Loucy (cell line): Measurements from ENCODE around the gene EML3.
"Not testable (repeated sequence)": the region's sequence is repeated elsewhere in the genome, so short reads cannot be mapped to it uniquely, and the experiment has no call there.

ENCODE experiments used
- H2AFZ ChIP-seq: fragments of 200-600 bp; sonication (generic); 2 replicates; pipeline ENCODE4 v1.6.0; 2016; ENCODE audit warnings: antibody characterized with exemption, mild to moderate bottlenecking, low read length, moderate library complexity
- H3F3A ChIP-seq: fragments of 200-600 bp; 2 replicates; pipeline ENCODE4 v1.6.0; 2016; ENCODE audit warnings: antibody characterized with exemption, low read depth, mild to moderate bottlenecking
- H3K27me3 ChIP-seq: fragments of 200-600 bp; sonication (generic); 2 replicates; pipeline ENCODE4 v1.6.1; 2014; ENCODE audit warnings: low read length, mild to moderate bottlenecking; ENCODE audit not compliant: insufficient read depth, poor library complexity, severe bottlenecking
- H3K36me3 ChIP-seq: fragments of 200-600 bp; sonication (generic); 2 replicates; pipeline ENCODE4 v1.6.1; 2016; ENCODE audit warnings: low read length; ENCODE audit not compliant: insufficient read depth
- H3K4me1 ChIP-seq: fragments of 200-600 bp; sonication (generic); 2 replicates; pipeline ENCODE4 v1.5.1; 2014; ENCODE audit warnings: low read length, mild to moderate bottlenecking; ENCODE audit not compliant: insufficient read depth, poor library complexity, severe bottlenecking
- H3K4me2 ChIP-seq: fragments of 200-600 bp; sonication (generic); 2 replicates; pipeline ENCODE4 v1.6.0; 2014; ENCODE audit warnings: antibody characterized with exemption, low read length, low read depth, mild to moderate bottlenecking; ENCODE audit not compliant: poor library complexity, severe bottlenecking
- H3K4me3 ChIP-seq: fragments of 200-600 bp; sonication (generic); 2 replicates; pipeline ENCODE4 v1.5.1; 2014; ENCODE audit warnings: low read length, mild to moderate bottlenecking, mixed read lengths; ENCODE audit not compliant: poor library complexity, severe bottlenecking
- H3K79me2 ChIP-seq: fragments of 200-600 bp; sonication (generic); 2 replicates; pipeline ENCODE4 v1.6.1; 2014; ENCODE audit warnings: low read length; ENCODE audit not compliant: insufficient read depth
- H3K9ac ChIP-seq: fragments of 200-600 bp; sonication (generic); 2 replicates; pipeline ENCODE4 v1.6.0; 2014; ENCODE audit warnings: mild to moderate bottlenecking, low read depth, low read length, moderate library complexity; ENCODE audit not compliant: poor library complexity, severe bottlenecking
- H3K9me2 ChIP-seq: fragments of 200-600 bp; sonication (generic); replicated peaks from 2 replicates; pipeline ENCODE4 v1.6.1; 2016; ENCODE audit warnings: low read depth, low read length, mixed read lengths
- H3K9me3 ChIP-seq: fragments of 200-600 bp; sonication (generic); 2 replicates; pipeline ENCODE4 v1.6.1; 2014; ENCODE audit warnings: mild to moderate bottlenecking, antibody characterized with exemption, low read length, low read depth; ENCODE audit not compliant: insufficient read depth
- H4K20me1 ChIP-seq: fragments of 200-600 bp; sonication (generic); 2 replicates; pipeline ENCODE4 v1.6.0; 2014; ENCODE audit warnings: antibody characterized with exemption, low read length, mild to moderate bottlenecking; ENCODE audit not compliant: insufficient read depth, poor library complexity, severe bottlenecking
- CTCF ChIP-seq: fragments of 200-600 bp; sonication (generic); conservative IDR thresholded peaks from 2 replicates; pipeline ENCODE4 v1.5.1; 2014; ENCODE audit warnings: mild to moderate bottlenecking, antibody characterized with exemption, low read length
- EZH2phosphoT487 ChIP-seq: fragments of 200-600 bp; IDR thresholded peaks from 2 replicates; pipeline ENCODE4 v1.6.1; 2018; ENCODE audit warnings: antibody characterized with exemption, mild to moderate bottlenecking, moderate library complexity, borderline replicate concordance

EML3 gene

GRCh38 chr11:62565100-62565802 lies 47.3 kb downstream of the EML3 start:
- H3K79me2 ChIP-seq, result peaks cover 66% of the 10 kb centered on the region
- no peak overlapping the region for H2AFZ ChIP-seq
- no peak for TF ChIP-seq EZH2phosphoT487
- no peak for TF ChIP-seq CTCF
- H3K9me2 ChIP-seq, result no peaks in the 10 kb centered on the region
- H3K27me3 ChIP-seq, result no peaks in the 10 kb centered on the region
- peaks cover 35% of the 10 kb centered on the region for H3K4me1 ChIP-seq
- H3K36me3 ChIP-seq, result peaks cover 79% of the 10 kb centered on the region; the same call in 1 of the 2 replicates
- H3K4me2 ChIP-seq, result peak overlapping the region; percentile 58
- no peak overlapping the region for H3K4me3 ChIP-seq
- H3K9ac ChIP-seq, result peak overlapping the region; percentile 33
- H3F3A ChIP-seq, result no peaks in the 10 kb centered on the region; the same call in 1 of the 2 replicates
- H4K20me1 ChIP-seq, result peaks cover 69% of the 10 kb centered on the region
- no peaks in the 10 kb centered on the region for H3K9me3 ChIP-seq

- H4K20me1 ChIP-seq, result peaks cover 38% of the 10 kb centered on the region
- not testable (repeated sequence) for H2AFZ ChIP-seq, H3K9me2 ChIP-seq, H3K4me3 ChIP-seq, H3K9me3 ChIP-seq, H3K9ac ChIP-seq, H3K27me3 ChIP-seq, H3K4me2 ChIP-seq
- H3K4me1 ChIP-seq, result peaks cover 34% of the 10 kb centered on the region
- peaks cover 11% of the 10 kb centered on the region for H3F3A ChIP-seq
- peaks cover 71% of the 10 kb centered on the region for H3K36me3 ChIP-seq
- peaks cover 46% of the 10 kb centered on the region for H3K79me2 ChIP-seq
Observed at GRCh38 chr11:62561677-62562230, 50.8 kb downstream of the EML3 start.

GRCh38 chr11:62560566-62561103 lies 51.9 kb downstream of the EML3 start:
- Histone ChIP-seq H3K9ac (no peak overlapping the region), H3K79me2 (peaks cover 35% of the 10 kb centered on the region), H3K9me3 (no peaks in the 10 kb centered on the region), H2AFZ (no peak overlapping the region), H3F3A (peaks cover 18% of the 10 kb centered on the region), H4K20me1 (peaks cover 28% of the 10 kb centered on the region), H3K36me3 (peaks cover 60% of the 10 kb centered on the region), H3K4me3 (no peak overlapping the region), H3K27me3 (no peaks in the 10 kb centered on the region), H3K9me2 (no peaks in the 10 kb centered on the region), H3K4me1 (peaks cover 32% of the 10 kb centered on the region), H3K4me2 (no peak overlapping the region)
- TF ChIP-seq EZH2phosphoT487, result no peak
- peak; percentile 80 for TF ChIP-seq CTCF

- not testable (repeated sequence) for H3K27me3 ChIP-seq, H3K4me3 ChIP-seq, H2AFZ ChIP-seq, H3K9ac ChIP-seq, H3K4me2 ChIP-seq, H3K9me2 ChIP-seq, H3K9me3 ChIP-seq
- peaks cover 41% of the 10 kb centered on the region for H3K4me1 ChIP-seq
- peaks cover 22% of the 10 kb centered on the region for H3F3A ChIP-seq
- H3K79me2 ChIP-seq, result peaks cover 25% of the 10 kb centered on the region; the same call in 1 of the 2 replicates
- H3K36me3 ChIP-seq, result peaks cover 53% of the 10 kb centered on the region
- H4K20me1 ChIP-seq, result peaks cover 23% of the 10 kb centered on the region
Observed at GRCh38 chr11:62559626-62560025, 52.9 kb downstream of the EML3 start.
